GM12878 (cell line): ENCODE measurements around the gene TSPAN2. TPM values are rescaled to one million over a fixed set of nuclear protein-coding genes. Genes with fewer than 3 reads are reported as not detected.

Source experiments
- ATAC-seq: fragments of 200-7000 bp; cut with Tn5 transposase; 3 replicates; pipeline ENCODE4 v1.9.1; 2020; ENCODE audit warnings: mild to moderate bottlenecking, moderate library complexity
- BruUV-seq: library from RNA; stranded (reverse); fragments of 400-500 nt; replicated peaks from 2 replicates; lab custom pipeline; 2021; lab: Mats Ljungman, UMichigan
- CTCF ChIA-PET: fragments of 300-600 bp; sonication (Branson Sonifier 250); formaldehyde crosslinking; extraction: SDS; loops from one replicate; lab custom pipeline; 2021; ENCODE audit warnings: inconsistent platforms; lab: Yijun Ruan, JAX
- POLR2A ChIA-PET: fragments of 350-600 bp; formaldehyde crosslinking; extraction: SDS; loops from one replicate; lab custom pipeline; 2021; ENCODE audit warnings: inconsistent platforms; lab: Charles Lee
- RAD21 ChIA-PET: fragments of 300-600 bp; sonication (Branson Sonifier 250); formaldehyde crosslinking; loops from one replicate; lab custom pipeline; 2023; ENCODE audit warnings: antibody characterized with exemption; ENCODE audit not compliant: unreplicated experiment; lab: Charles Lee
- SMC1A ChIA-PET: fragments of 300-600 bp; sonication (Branson Sonifier 250); formaldehyde crosslinking; loops from one replicate; lab custom pipeline; 2023; ENCODE audit not compliant: unreplicated experiment, uncharacterized antibody; lab: Charles Lee
- DNase-seq: peaks from one replicate; pipeline ENCODE4 v3.0.0-alpha.2; 2011; ENCODE audit warnings: low read depth, low spot score
- FAIRE-seq: peaks from 3 replicates; lab custom pipeline; 2011; peaks lifted over from hg19 to GRCh38; lab: Jason Lieb, UNC
- H2AFZ ChIP-seq: 2 replicates; pipeline ENCODE4 v1.6.0; 2011; ENCODE audit warnings: low read depth, low read length, control low read depth; ENCODE audit not compliant: control insufficient read depth
- H3K27ac ChIP-seq: 2 replicates; pipeline ENCODE4 v1.5.1; 2011; ENCODE audit warnings: control low read depth; ENCODE audit not compliant: control insufficient read depth, insufficient read depth
- H3K27me3 ChIP-seq, 2 experiments: replicated peaks in 1 of 2; 2 replicates each; pipeline versions ENCODE4 v1.6.0 to v1.6.1; 2011; ENCODE audit warnings: low read length in 1 of 2; ENCODE audit not compliant: control insufficient read depth in 2 of 2, insufficient read depth in 2 of 2
- H3K36me3 ChIP-seq, 2 experiments: 2 replicates each; pipeline ENCODE4 v1.5.1; 2011; ENCODE audit warnings: low read length in 1 of 2; ENCODE audit not compliant: control insufficient read depth in 2 of 2, insufficient read depth in 2 of 2
- H3K4me1 ChIP-seq: 2 replicates; pipeline ENCODE4 v1.6.1; 2011; ENCODE audit warnings: mild to moderate bottlenecking, low read length, moderate library complexity, mixed read lengths; ENCODE audit not compliant: control insufficient read depth, insufficient read depth
- H3K4me2 ChIP-seq: 2 replicates; pipeline ENCODE4 v1.6.0; 2011; ENCODE audit warnings: control low read depth; ENCODE audit not compliant: control insufficient read depth, insufficient read depth
- H3K4me3 ChIP-seq: fragments of 200-600 bp; sonication (generic); 2 replicates; pipeline ENCODE4 v1.5.1; 2016
- H3K79me2 ChIP-seq: 2 replicates; pipeline ENCODE4 v1.6.0; 2011; ENCODE audit warnings: low read length; ENCODE audit not compliant: control insufficient read depth, insufficient read depth
- H3K9ac ChIP-seq: 2 replicates; pipeline ENCODE4 v1.8.0; 2011; ENCODE audit warnings: low read length, control low read depth, mixed read lengths; ENCODE audit not compliant: control insufficient read depth, insufficient read depth
- H3K9me3 ChIP-seq: replicated peaks from 3 replicates; pipeline ENCODE4 v1.5.1; 2011; ENCODE audit warnings: mild to moderate bottlenecking, low read length; ENCODE audit not compliant: control insufficient read depth, insufficient read depth
- H4K20me1 ChIP-seq: 2 replicates; pipeline ENCODE4 v1.6.0; 2011; ENCODE audit not compliant: control insufficient read depth, insufficient read depth
- CBX5 ChIP-seq: sonication (generic); IDR thresholded peaks from 2 replicates; pipeline ENCODE4 v1.6.1; 2016; ENCODE audit warnings: low read depth, moderate library complexity, mild to moderate bottlenecking, inconsistent platforms
- JUNB ChIP-seq: IDR thresholded peaks from 2 replicates; pipeline ENCODE4 v1.6.1; 2016; ENCODE audit warnings: antibody characterized with exemption, mild to moderate bottlenecking
- NFYB ChIP-seq: IDR thresholded peaks from 2 replicates; pipeline ENCODE4 v1.6.1; 2011; ENCODE audit warnings: low read depth, mild to moderate bottlenecking, low read length, improper control_type of control experiment, moderate library complexity; ENCODE audit not compliant: insufficient read depth
- NRF1 ChIP-seq: conservative IDR thresholded peaks from 2 replicates; pipeline ENCODE4 v1.6.1; 2011; ENCODE audit warnings: mild to moderate bottlenecking, low read depth, low read length, improper control_type of control experiment
- POLR2AphosphoS2 ChIP-seq: IDR thresholded peaks from 2 replicates; pipeline ENCODE4 v1.6.1; 2011; ENCODE audit warnings: low read depth, mild to moderate bottlenecking, low read length, improper control_type of control experiment, moderate library complexity
- RAD51 ChIP-seq: fragments of 450-650 bp; IDR thresholded peaks from 2 replicates; pipeline ENCODE4 v1.6.1; 2016; ENCODE audit warnings: moderate library complexity, mild to moderate bottlenecking, inconsistent platforms
- SIN3A ChIP-seq: IDR thresholded peaks from 2 replicates; pipeline ENCODE4 v1.6.1; 2012; ENCODE audit warnings: low read depth, low read length, improper control_type of control experiment
- USF2 ChIP-seq: IDR thresholded peaks from 2 replicates; pipeline ENCODE4 v1.6.1; 2011; ENCODE audit warnings: low read depth, low read length, improper control_type of control experiment, borderline replicate concordance
- WGBS: methylation state at CpG from one replicate; pipeline ENCODE4 v1.1.6; 2016; ENCODE audit warnings: low lambda C conversion rate; ENCODE audit not compliant: insufficient replicate concordance, insufficient coverage; ENCODE audit errors: missing lambda C conversion rate; 5-methylcytosine and 5-hydroxymethylcytosine counted together
- in situ Hi-C: fragments of 300-500 bp; cut with MboI; formaldehyde crosslinking; loops from 9 replicates; pipeline ENCODE4 v1.14.3; 2018; ENCODE audit warnings: mixed read lengths
- intact Hi-C: fragments of 100-400 bp; cut with micrococcal nuclease; formaldehyde crosslinking; loops from one replicate; pipeline ENCODE4 v1.14.2; 2022; ENCODE audit not compliant: unreplicated experiment
- polyA plus RNA-seq, 11 experiments: library from polyadenylated mRNA; depleted of rRNA in 4 of 11; unstranded in 6 of 11; stranded (reverse) in 5 of 11; fragments of >200 nt; fragmentation: Nextera tagmentation in 4 of 11; fragmentation: Illumina TruSeq in 1 of 11; extraction: Ambion mirVana in 4 of 11; extraction: Trizol in 1 of 11; gene quantifications; 1 replicate in 1 of 11; 2 replicates in 10 of 11; pipeline versions ENCODE4 v1.2.1 to v1.2.3, GENCODE V29; 2011 to 2016; ENCODE audit warnings: inconsistent platforms in 2 of 11, missing spikeins in 2 of 11, low read depth in 1 of 11
- total RNA-seq, 4 experiments: library from RNA; depleted of rRNA in 3 of 4; stranded (reverse); fragments of >200 nt in 3 of 4; fragmentation: Illumina TruSeq in 1 of 4; extraction: Trizol in 1 of 4; gene quantifications; 2 replicates each; pipeline versions ENCODE4 v1.2.1 to v1.2.3, GENCODE V29; 2013 to 2021
- TF ChIP-seq, protein P1 (sequence below): fragments of 450-650 bp; IDR thresholded peaks from 2 replicates; pipeline ENCODE4 v1.6.1; 2017; ENCODE audit warnings: mild to moderate bottlenecking, low read depth, inconsistent platforms; ENCODE audit not compliant: poor library complexity, severe bottlenecking
- TF ChIP-seq, protein P2 (sequence below): IDR thresholded peaks from 2 replicates; pipeline ENCODE4 v1.6.1; 2012; ENCODE audit warnings: low read depth, low read length, improper control_type of control experiment
- TF ChIP-seq, protein P3 (sequence below): fragments of 450-650 bp; IDR thresholded peaks from 2 replicates; pipeline ENCODE4 v1.6.1; 2017; ENCODE audit warnings: antibody characterized with exemption, mild to moderate bottlenecking, moderate library complexity

TSPAN2 gene
- total and polyA plus RNA-seq, 10 of the 15 experiments (the other 5 are each of a cell fraction or from before 2014, with no cell fraction given): under 0.01 to 0.73 TPM; not detected in 8

DNA sequence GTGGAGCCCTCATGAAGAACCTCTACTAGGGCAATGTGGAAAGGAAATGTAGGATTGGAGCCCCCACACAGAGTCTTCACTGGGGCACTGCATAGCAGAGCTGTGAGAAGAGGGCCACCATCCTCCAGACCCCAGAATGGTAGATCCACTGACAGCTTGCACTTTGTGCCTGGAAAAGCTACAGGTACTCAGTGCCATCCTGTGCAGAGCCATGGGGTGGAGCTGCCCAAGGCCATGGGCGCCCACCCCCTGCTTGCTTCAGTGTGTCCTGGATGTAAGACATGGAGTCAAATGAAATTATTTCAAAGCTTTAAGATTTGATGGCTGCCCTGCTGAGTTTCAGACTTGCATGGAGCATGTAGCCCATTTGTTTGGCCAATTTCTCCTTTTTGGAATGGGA is 76.9 kb downstream of the TSPAN2 start (continued):
- no peak for TF ChIP-seq JUNB
- no peak for TF ChIP-seq POLR2AphosphoS2
- TF ChIP-seq, protein P1, sequence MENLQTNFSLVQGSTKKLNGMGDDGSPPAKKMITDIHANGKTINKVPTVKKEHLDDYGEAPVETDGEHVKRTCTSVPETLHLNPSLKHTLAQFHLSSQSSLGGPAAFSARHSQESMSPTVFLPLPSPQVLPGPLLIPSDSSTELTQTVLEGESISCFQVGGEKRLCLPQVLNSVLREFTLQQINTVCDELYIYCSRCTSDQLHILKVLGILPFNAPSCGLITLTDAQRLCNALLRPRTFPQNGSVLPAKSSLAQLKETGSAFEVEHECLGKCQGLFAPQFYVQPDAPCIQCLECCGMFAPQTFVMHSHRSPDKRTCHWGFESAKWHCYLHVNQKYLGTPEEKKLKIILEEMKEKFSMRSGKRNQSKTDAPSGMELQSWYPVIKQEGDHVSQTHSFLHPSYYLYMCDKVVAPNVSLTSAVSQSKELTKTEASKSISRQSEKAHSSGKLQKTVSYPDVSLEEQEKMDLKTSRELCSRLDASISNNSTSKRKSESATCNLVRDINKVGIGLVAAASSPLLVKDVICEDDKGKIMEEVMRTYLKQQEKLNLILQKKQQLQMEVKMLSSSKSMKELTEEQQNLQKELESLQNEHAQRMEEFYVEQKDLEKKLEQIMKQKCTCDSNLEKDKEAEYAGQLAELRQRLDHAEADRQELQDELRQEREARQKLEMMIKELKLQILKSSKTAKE: no peak
- TF ChIP-seq RAD51: no peak
- TF ChIP-seq, protein P2, sequence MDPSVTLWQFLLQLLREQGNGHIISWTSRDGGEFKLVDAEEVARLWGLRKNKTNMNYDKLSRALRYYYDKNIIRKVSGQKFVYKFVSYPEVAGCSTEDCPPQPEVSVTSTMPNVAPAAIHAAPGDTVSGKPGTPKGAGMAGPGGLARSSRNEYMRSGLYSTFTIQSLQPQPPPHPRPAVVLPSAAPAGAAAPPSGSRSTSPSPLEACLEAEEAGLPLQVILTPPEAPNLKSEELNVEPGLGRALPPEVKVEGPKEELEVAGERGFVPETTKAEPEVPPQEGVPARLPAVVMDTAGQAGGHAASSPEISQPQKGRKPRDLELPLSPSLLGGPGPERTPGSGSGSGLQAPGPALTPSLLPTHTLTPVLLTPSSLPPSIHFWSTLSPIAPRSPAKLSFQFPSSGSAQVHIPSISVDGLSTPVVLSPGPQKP: no peak
- no peak for TF ChIP-seq SIN3A
- TF ChIP-seq, all 136 proteins: peak for 0

GRCh38 chr1:115012006-115012405 is 77.3 kb downstream of the TSPAN2 start:
- no peak for ATAC-seq
- intact Hi-C loops: no loop called here
- no peaks in the 10 kb centered on the region for H4K20me1 ChIP-seq
- RAD21 ChIA-PET: no interaction called here
- no peaks in the 10 kb centered on the region for H3K4me1 ChIP-seq
- TF ChIP-seq NFYB: no peak
- no peak for TF ChIP-seq NRF1
- no peak for TF ChIP-seq CBX5
- TF ChIP-seq, protein P2: no peak
- TF ChIP-seq, protein P3, sequence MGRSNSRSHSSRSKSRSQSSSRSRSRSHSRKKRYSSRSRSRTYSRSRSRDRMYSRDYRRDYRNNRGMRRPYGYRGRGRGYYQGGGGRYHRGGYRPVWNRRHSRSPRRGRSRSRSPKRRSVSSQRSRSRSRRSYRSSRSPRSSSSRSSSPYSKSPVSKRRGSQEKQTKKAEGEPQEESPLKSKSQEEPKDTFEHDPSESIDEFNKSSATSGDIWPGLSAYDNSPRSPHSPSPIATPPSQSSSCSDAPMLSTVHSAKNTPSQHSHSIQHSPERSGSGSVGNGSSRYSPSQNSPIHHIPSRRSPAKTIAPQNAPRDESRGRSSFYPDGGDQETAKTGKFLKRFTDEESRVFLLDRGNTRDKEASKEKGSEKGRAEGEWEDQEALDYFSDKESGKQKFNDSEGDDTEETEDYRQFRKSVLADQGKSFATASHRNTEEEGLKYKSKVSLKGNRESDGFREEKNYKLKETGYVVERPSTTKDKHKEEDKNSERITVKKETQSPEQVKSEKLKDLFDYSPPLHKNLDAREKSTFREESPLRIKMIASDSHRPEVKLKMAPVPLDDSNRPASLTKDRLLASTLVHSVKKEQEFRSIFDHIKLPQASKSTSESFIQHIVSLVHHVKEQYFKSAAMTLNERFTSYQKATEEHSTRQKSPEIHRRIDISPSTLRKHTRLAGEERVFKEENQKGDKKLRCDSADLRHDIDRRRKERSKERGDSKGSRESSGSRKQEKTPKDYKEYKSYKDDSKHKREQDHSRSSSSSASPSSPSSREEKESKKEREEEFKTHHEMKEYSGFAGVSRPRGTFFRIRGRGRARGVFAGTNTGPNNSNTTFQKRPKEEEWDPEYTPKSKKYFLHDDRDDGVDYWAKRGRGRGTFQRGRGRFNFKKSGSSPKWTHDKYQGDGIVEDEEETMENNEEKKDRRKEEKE: no peak
- TF ChIP-seq USF2: no peak
- TF ChIP-seq, all 136 proteins: peak for 0
- no peaks in the 10 kb centered on the region for H3K9me3 ChIP-seq
- no peak overlapping the region for H3K4me3 ChIP-seq
- no peak overlapping the region for H2AFZ ChIP-seq
- BruUV-seq: no TSS peak
- H3K4me2 ChIP-seq: no peak overlapping the region
- no peak overlapping the region for H3K27ac ChIP-seq
- in situ Hi-C loops: no loop called here
- SMC1A ChIA-PET: no interaction called here
- no peaks in the 10 kb centered on the region for H3K79me2 ChIP-seq
- FAIRE-seq (no peak), DNase-seq (no peak)
- CTCF ChIA-PET: interaction anchor here (1.2 kb wide), 1 partner anchor 13 kb away, joined by 3 read pairs; no protein-coding TSS in a partner anchor
- H3K36me3 ChIP-seq: no peaks in the 10 kb centered on the region
- 37% methylated on average over 1 of the region's 1 CpG for WGBS
- H3K27me3 ChIP-seq: no peaks in the 10 kb centered on the region
- POLR2A ChIA-PET: no interaction called here
- no peak overlapping the region for H3K9ac ChIP-seq
